ENCODE results near the gene CLCNKB.

The CLCNKB gene

DNA sequence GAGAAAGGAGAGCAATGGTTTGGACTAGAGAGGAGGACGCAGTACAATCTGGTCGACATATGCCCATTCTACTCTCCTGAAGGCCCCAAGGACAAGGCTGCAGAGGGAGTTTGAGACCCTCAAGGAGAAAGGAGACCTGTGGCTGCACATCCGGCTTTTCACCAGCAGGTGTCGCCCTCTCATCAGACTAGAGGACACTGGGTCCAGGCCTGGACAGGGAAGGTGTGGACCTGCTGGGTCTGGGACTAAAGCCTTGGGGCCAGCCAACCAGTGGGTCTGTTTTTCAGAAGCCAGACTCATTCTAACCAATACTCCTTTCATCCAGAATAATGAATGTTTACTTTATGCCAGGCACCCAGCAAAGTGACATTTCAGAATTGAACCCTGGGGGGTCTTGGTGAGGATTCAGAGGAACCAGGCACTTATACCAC is 34.5 kb upstream of the CLCNKB start:
- H3K4me3 ChIP-seq (ENCODE audit: low read length) = no peak overlapping the region
- H3K9ac ChIP-seq (ENCODE audit: low read length) = no peak overlapping the region
- H3K9me3 ChIP-seq (ENCODE audit: control insufficient read depth, low read depth, low read length) = no peaks in the 10 kb centered on the region
- H3K4me1 ChIP-seq (ENCODE audit: control insufficient read depth, low read depth, low read length) = peaks cover 13% of the 10 kb centered on the region
- no peaks in the 10 kb centered on the region for H3K36me3 ChIP-seq (ENCODE audit: control insufficient read depth, low read depth, low read length)
- H3K27me3 ChIP-seq (ENCODE audit: control insufficient read depth, insufficient read depth, low read length) = peaks cover 12% of the 10 kb centered on the region
- H3K27ac ChIP-seq (ENCODE audit: low read length) = no peak overlapping the region

DNA sequence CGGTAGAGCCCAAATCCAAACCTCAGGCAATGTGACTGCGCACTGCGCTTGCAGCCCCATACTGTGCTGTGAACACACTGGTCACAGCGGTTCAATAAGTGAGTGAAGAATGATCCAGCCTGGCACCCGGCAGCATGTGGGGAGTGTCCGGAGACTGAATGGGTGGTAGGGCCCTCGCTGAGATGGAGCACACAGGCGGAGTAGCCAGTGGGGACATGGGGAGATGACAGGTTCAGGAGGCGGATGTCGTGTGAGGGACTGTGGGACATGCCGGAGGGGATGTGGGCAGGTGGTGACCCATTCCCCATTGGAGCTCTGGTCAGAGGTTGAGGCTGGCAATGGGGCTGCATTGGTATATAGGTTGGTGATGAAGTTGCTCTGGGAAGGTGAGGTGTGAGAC is 33.9 kb upstream of the CLCNKB start:
- Histone ChIP-seq H3K4me1 (ENCODE audit: control insufficient read depth, low read depth, low read length) (peaks cover 18% of the 10 kb centered on the region), H3K27me3 (ENCODE audit: control insufficient read depth, insufficient read depth, low read length) (peaks cover 12% of the 10 kb centered on the region), H3K9ac (ENCODE audit: low read length) (no peak overlapping the region), H3K36me3 (ENCODE audit: control insufficient read depth, low read depth, low read length) (no peaks in the 10 kb centered on the region), H3K9me3 (ENCODE audit: control insufficient read depth, low read depth, low read length) (no peaks in the 10 kb centered on the region), H3K4me3 (ENCODE audit: low read length) (no peak overlapping the region), H3K27ac (ENCODE audit: low read length) (no peak overlapping the region)

GRCh38 chr1:16010837-16011236 is 32.7 kb upstream of the CLCNKB start:
- no peaks in the 10 kb centered on the region for H3K36me3 ChIP-seq (ENCODE audit: control insufficient read depth, low read depth, low read length)
- no peak overlapping the region for H3K9ac ChIP-seq (ENCODE audit: low read length)
- H3K4me1 ChIP-seq (ENCODE audit: control insufficient read depth, low read depth, low read length) = peaks cover 18% of the 10 kb centered on the region
- no peak overlapping the region for H3K4me3 ChIP-seq (ENCODE audit: low read length)
- H3K27me3 ChIP-seq (ENCODE audit: control insufficient read depth, insufficient read depth, low read length) = peaks cover 1% of the 10 kb centered on the region
- H3K27ac ChIP-seq (ENCODE audit: low read length) = no peak overlapping the region
- no peaks in the 10 kb centered on the region for H3K9me3 ChIP-seq (ENCODE audit: control insufficient read depth, low read depth, low read length)

GRCh38 chr1:16011936-16012589 is 31.5 kb upstream of the CLCNKB start:
- H3K9me3 ChIP-seq (ENCODE audit: control insufficient read depth, low read depth, low read length) = no peaks in the 10 kb centered on the region
- no peaks in the 10 kb centered on the region for H3K36me3 ChIP-seq (ENCODE audit: control insufficient read depth, low read depth, low read length)
- H3K9ac ChIP-seq (ENCODE audit: low read length) = peak overlapping the region; percentile 63

GRCh38 chr1:16012590-16013219 is 30.9 kb upstream of the CLCNKB start:
- Histone ChIP-seq H3K4me1 (ENCODE audit: control insufficient read depth, low read depth, low read length) (peaks cover 21% of the 10 kb centered on the region), H3K4me3 (ENCODE audit: low read length) (peak overlapping the region; percentile 53), H3K27ac (ENCODE audit: low read length) (no peak overlapping the region), H3K9me3 (ENCODE audit: control insufficient read depth, low read depth, low read length) (no peaks in the 10 kb centered on the region), H3K27me3 (ENCODE audit: control insufficient read depth, insufficient read depth, low read length) (no peaks in the 10 kb centered on the region), H3K36me3 (ENCODE audit: control insufficient read depth, low read depth, low read length) (no peaks in the 10 kb centered on the region), H3K9ac (ENCODE audit: low read length) (peak overlapping the region; percentile 63)

More at GRCh38 chr1:16011936-16012589, 31.5 kb upstream of the CLCNKB start:
- peak overlapping the region; percentile 53 for H3K4me3 ChIP-seq (ENCODE audit: low read length)
- no peak overlapping the region for H3K27ac ChIP-seq (ENCODE audit: low read length)
- H3K27me3 ChIP-seq (ENCODE audit: control insufficient read depth, insufficient read depth, low read length) = no peaks in the 10 kb centered on the region
- H3K4me1 ChIP-seq (ENCODE audit: control insufficient read depth, low read depth, low read length) = peaks cover 18% of the 10 kb centered on the region

DNA sequence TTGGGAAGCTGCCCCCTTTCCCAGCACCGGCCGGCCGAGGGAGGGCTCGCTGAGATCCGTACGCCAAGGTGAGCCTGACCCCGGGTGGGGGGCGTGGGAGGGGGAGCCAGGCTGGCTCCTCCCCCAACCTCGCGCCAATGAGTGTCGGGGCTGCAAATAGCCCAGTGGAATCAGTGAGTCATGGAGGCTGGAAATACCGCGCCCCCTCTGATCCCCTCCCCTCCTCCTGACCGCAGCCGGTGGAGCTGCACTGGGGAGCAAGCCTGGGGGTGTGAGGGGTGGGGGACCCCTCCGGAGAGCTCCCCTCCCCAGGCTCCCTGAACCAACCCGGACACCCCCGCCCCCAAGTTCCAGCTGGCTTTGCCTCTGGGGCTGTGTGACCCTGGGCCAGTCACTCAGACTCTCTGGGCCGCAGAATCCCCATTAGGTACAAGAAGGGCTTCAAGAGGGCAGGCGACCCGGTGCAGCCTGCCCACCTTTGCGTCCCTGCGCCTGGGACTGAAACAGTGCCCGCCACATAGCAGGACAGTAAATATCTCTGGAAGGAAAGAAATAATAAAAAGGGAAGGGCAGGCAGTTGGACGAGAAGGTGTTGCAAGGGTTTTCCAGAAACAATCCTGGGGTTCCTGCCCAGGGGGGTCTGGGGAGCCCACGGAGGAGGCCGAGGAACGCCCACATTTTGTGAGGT is 30.2 kb upstream of the CLCNKB start:
- Histone ChIP-seq H3K4me3 (ENCODE audit: low read length) (peak overlapping the region; percentile 53), H3K9ac (ENCODE audit: low read length) (peak overlapping the region; percentile 63), H3K36me3 (ENCODE audit: control insufficient read depth, low read depth, low read length) (no peaks in the 10 kb centered on the region), H3K9me3 (ENCODE audit: control insufficient read depth, low read depth, low read length) (no peaks in the 10 kb centered on the region), H3K27ac (ENCODE audit: low read length) (no peak overlapping the region), H3K27me3 (ENCODE audit: control insufficient read depth, insufficient read depth, low read length) (no peaks in the 10 kb centered on the region), H3K4me1 (ENCODE audit: control insufficient read depth, low read depth, low read length) (peaks cover 21% of the 10 kb centered on the region)

GRCh38 chr1:16013908-16014258 is 29.7 kb upstream of the CLCNKB start:
- Histone ChIP-seq H3K9ac (ENCODE audit: low read length) (no peak overlapping the region), H3K4me3 (ENCODE audit: low read length) (peak overlapping the region; percentile 53), H3K9me3 (ENCODE audit: control insufficient read depth, low read depth, low read length) (no peaks in the 10 kb centered on the region), H3K4me1 (ENCODE audit: control insufficient read depth, low read depth, low read length) (peaks cover 21% of the 10 kb centered on the region), H3K27ac (ENCODE audit: low read length) (no peak overlapping the region), H3K27me3 (ENCODE audit: control insufficient read depth, insufficient read depth, low read length) (no peaks in the 10 kb centered on the region), H3K36me3 (ENCODE audit: control insufficient read depth, low read depth, low read length) (no peaks in the 10 kb centered on the region)

- H3K4me1 ChIP-seq (ENCODE audit: control insufficient read depth, low read depth, low read length) = peaks cover 21% of the 10 kb centered on the region
- no peaks in the 10 kb centered on the region for H3K9me3 ChIP-seq (ENCODE audit: control insufficient read depth, low read depth, low read length)
- H3K36me3 ChIP-seq (ENCODE audit: control insufficient read depth, low read depth, low read length) = no peaks in the 10 kb centered on the region
- H3K9ac ChIP-seq (ENCODE audit: low read length) = no peak overlapping the region
- no peak overlapping the region for H3K4me3 ChIP-seq (ENCODE audit: low read length)
- H3K27ac ChIP-seq (ENCODE audit: low read length) = no peak overlapping the region
- H3K27me3 ChIP-seq (ENCODE audit: control insufficient read depth, insufficient read depth, low read length) = no peaks in the 10 kb centered on the region
These were observed 28.8 kb upstream of the CLCNKB start for GRCh38 chr1:16014509-16015482.

DNA sequence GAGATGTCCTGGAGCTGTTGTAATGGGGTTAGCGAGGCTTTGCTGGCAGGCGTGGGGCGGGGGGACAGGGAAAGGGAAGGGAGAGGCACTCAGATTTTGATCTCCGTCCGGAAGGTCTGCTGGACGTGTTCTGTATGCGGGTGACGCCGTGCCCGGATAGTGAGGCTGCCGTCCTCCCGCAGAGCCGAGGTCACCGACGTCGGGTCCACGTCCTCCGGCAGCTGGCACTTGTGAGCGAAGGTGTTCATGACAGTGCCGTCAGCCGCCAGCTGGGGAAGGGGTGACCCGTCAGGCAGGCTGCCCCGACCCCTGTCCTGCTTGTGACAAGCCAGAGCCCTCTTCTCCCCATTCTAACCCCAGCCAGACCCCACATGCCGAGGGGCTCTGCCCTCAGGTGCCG is 28.1 kb upstream of the CLCNKB start:
- Histone ChIP-seq H3K9me3 (ENCODE audit: control insufficient read depth, low read depth, low read length) (no peaks in the 10 kb centered on the region), H3K27me3 (ENCODE audit: control insufficient read depth, insufficient read depth, low read length) (no peaks in the 10 kb centered on the region), H3K4me1 (ENCODE audit: control insufficient read depth, low read depth, low read length) (peaks cover 21% of the 10 kb centered on the region), H3K36me3 (ENCODE audit: control insufficient read depth, low read depth, low read length) (no peaks in the 10 kb centered on the region), H3K9ac (ENCODE audit: low read length) (no peak overlapping the region), H3K27ac (ENCODE audit: low read length) (no peak overlapping the region), H3K4me3 (ENCODE audit: low read length) (no peak overlapping the region)

DNA sequence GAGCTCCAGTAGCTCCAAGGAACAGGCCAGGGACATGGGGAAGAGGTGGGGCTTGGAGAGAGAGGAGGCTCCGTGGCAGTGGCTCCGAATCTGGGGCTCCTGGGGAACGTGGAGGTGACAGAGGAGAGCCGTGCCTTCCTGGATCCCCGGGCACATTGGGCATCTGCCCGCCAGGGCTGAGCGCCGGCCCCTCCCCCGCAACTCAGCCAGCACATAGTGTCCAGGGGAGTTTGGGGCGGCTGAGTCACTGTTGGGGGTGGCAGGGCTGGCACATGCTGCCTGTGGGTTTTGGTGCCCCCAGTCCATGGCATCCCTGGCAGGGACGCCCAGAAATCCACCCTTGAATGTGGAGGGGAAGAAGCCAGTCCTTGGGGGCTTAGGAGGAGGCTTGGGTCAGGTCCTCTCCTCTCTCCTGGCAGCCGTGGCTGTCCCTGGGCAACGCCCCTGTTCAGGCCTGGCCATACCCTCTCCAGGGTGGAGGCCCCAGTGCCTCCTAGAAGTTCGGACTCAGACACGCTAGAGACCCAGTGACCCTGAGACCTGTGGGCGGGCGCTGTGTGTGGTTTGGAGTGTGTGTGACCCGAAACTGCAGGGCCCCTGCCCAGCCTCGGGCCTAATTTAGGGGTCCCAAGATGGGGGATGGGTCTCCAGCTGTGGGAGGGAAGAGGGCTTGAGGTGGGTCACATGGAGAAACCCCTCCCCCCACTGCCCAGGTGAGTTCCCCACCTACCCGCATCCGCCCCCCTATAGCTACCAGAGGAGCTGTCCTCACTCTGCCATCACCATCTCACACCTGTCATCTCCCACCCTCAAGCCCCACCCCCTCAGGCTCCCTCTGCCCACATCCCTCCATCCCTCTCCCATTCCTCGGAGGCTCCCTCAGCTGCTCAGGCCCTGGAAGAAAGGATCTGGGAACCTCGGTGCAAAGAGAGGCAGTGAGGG is 27.4 kb upstream of the CLCNKB start:
- no peaks in the 10 kb centered on the region for H3K36me3 ChIP-seq (ENCODE audit: control insufficient read depth, low read depth, low read length)
- H3K9ac ChIP-seq (ENCODE audit: low read length) = no peak overlapping the region
- H3K4me1 ChIP-seq (ENCODE audit: control insufficient read depth, low read depth, low read length) = peaks cover 21% of the 10 kb centered on the region
- no peaks in the 10 kb centered on the region for H3K9me3 ChIP-seq (ENCODE audit: control insufficient read depth, low read depth, low read length)
- no peaks in the 10 kb centered on the region for H3K27me3 ChIP-seq (ENCODE audit: control insufficient read depth, insufficient read depth, low read length)
- no peak overlapping the region for H3K27ac ChIP-seq (ENCODE audit: low read length)
- H3K4me3 ChIP-seq (ENCODE audit: low read length) = no peak overlapping the region

Measured in iPS-18a (cell line).